NCI-H524 treated with DMSO at 0.1 percent for 48 hours (cell line): ENCODE data around the gene HAPLN3.
"Not testable (repeated sequence)": the region's sequence is repeated elsewhere in the genome, so short reads cannot be mapped to it uniquely, and the experiment has no call there.

Source experiments
- DNase-seq: peaks from one replicate; lab custom pipeline; 2025; lab: John Stamatoyannopoulos, UW

HAPLN3 gene, protein sequence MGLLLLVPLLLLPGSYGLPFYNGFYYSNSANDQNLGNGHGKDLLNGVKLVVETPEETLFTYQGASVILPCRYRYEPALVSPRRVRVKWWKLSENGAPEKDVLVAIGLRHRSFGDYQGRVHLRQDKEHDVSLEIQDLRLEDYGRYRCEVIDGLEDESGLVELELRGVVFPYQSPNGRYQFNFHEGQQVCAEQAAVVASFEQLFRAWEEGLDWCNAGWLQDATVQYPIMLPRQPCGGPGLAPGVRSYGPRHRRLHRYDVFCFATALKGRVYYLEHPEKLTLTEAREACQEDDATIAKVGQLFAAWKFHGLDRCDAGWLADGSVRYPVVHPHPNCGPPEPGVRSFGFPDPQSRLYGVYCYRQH

DNA sequence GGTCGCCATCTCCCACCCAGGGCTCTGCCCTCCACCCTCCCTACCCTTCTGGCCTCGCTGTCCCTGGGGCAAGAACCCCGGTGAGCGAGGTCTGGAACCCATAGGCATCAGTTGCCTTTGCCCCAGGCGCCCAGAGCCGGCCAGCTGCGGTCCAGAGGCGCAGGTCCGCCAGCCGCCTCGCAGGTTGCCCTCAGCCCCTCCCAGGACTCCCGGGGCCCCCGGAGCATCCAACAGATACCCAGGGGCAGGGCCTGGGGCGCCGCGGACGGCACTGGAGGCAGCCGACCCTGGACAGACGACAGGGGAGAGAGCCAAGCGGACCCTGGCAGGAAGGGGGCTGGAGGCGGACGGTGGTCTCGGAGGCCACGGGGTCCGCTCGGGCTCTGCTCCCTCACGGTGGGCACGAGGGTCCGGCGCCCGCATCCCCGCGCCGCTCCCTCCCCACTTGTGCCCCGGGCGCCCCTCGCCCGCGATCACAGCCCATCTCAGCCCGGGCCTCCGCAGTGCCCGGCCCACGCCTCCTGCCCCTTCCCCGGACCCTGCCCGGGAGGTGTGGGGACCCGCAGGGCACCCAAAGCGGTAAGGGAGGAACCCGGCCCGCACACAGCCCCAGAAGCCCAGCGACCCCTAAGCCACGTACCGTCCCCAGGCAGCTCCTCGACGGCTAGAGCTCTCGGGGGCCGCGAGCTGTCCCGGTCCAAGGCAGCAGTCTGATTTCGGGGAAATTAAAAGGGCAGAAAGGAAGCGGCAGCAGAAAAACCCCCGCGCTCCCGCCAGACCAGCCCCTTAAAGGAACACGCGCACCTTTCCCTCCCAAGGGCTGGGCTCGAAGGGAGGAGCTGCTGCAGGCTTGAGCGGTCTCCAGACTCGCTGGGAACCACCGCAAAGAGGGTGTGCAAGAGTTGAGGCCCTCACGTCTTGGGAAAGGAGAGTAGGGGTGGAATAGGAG is at the start of gene HAPLN3:
HAPLN3 (minus strand) TSS at position 726 of the 949 bp plus-strand sequence. CDS start 8,246 bp downstream, outside the sequence.
- DNase-seq, result no peak

DNA sequence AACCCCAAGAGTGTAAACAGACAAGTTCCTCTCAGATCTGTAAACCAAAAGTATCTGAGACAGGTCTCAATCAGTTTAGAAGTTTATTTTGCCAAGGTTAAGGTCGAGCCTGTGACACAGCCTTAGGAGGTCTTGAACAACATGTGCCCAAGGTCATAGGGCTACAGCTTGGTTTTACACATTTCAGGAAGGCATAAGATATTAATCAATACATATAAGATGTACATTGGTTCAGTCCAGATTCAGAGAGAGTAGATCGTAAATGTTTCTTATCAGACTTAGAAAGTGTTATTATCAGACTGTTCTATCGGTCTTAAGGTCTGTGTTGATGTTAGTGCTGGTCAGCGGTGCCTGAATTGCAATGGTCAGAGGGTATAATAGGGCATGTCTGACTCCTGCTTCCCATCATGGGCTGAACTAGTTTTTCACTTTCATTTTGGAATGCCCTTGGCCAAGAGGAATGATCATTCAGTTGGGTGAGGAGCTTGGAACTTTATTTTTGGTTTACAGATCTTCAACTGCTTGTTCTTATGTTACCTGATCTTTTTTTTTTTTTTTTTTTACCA is 44.8 kb upstream of the HAPLN3 start:
- DNase-seq, result no peak

DNA sequence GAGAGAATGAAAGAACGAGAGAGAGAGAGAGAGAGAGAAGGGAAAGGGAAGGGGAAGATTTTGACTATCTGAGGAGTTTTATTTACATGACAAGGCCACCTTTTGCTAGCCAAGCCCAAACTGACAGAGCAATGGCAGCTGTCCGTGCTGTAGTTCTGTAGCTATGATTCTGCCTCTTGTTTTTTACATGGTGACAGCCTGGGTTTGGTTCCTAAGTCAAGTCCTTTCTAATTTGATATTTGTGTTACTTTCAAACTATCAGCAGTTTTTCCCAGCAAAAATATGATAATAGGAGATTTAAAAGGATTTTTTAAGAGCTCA is 44.1 kb upstream of the HAPLN3 start:
- DNase-seq, result no peak

DNA sequence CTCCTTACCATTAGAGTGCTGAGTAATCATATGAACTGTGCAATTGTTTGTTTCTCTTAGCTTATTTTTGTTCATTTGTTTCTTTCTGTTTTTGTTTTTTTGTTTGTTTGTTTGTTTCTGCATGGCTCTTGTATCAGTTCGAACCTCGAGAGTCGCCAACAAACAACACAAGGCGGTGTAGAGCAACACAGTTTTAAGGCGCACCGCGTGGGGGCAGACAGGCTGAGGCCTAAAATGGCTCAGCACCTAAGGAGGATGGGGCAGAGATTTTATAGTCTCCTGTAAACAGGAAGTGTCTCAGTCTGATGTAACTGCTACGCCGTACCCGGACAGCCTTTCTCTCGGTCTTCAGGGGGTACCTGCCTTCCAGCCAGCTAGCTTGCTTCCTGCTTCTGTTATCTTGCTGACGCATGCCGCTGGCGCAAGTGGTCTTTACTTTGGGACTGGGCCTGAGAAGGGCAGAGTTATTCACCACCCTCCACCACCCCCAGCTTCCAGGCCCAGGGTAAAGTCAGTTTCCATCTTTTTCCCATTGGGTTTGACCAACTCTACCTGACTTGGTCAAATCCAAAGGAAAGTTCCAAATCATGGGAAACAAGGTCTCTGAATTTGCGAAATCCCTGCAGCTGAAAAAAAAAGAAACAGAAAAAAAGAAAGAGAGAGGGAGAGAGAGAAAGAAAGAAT is 43.6 kb upstream of the HAPLN3 start:
- DNase-seq, result no peak

DNA sequence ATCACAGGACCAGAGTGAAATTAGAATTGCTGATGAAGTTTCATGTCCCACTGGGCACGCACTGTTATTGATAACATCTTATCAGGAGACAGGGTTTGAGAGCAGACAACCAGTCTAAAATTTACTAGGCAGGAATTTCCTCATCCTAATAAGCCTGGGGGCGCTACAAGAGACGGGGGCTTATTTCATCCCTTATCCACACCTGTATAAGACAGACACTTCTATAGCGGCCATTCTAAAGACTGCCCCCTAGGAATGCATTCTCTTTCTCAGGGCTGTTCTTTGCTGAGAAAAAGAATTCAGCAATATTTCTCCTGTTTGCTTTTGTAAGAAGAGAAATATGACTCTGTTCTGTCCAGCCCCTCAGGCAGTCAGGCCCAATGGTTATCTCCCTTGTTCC is 39.1 kb upstream of the HAPLN3 start:
- DNase-seq, result not testable (repeated sequence)

DNA sequence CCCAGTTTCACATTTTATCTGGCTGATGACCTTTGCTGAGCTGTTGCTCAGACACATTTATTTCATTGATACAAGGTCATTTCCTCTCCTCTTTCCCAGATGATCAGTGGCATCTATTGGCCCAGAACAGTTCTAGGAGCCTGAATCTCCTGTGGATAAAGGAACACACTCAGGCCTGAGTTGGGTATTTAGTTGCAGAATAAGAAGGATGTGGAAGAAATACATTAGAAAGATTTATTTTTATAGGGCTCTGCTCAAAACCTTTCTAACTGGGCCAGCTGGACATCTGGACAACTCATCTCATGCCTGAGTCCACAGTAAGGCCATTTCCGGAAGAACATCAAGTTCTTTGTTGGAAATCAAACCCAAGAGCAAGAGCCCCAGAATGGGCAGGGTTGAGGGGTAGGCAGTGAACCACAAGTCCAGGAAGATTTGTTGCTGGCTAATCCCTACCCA is 37.6 kb upstream of the HAPLN3 start:
- no peak for DNase-seq

DNA sequence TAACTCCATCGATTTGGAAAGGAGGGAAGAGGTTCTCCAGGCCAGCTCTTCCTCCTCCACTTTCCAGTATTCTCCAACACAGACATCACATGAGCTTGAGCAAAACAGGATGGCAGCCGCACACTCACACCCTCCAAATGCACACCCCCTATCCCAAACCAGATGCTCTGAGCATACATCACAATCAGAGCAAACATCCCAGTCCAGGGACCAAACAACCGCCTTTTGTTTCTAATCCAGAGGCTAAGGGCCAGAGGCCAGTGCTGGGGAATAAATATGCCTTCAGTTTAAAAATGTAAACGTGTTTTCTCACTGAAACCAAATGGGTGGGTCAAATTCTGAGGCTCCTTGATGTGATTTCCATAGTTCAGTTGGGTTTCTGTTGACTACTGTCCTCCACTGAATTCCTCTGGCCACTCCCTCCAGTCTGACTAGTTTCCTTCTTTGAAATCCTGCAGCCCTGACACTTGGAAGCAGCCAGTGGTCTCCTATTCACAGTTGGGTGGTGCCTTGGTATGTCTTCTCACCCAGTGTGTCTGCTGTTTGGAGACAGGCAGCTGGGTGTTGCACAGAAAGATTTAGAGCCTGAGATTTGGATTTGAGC is 37.0 kb upstream of the HAPLN3 start:
- no peak for DNase-seq

DNA sequence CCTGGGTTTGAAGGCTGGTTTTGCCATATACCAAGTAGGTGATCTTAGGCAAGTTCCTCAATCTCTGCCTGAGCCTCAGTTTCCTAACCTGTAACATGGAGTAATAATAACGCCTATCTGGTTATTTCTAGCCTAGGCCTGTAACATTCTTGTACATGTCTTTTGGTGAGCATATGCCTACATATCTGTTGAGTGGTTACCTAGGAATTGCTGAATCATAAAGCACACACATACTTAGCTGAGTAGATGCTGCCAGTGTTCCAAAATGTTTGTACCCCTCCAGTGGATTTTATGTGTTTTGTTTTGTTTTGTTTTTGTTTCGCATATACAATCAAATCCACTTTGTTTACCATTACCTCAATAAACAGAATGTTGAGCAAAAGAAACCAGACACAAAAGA is 35.2 kb upstream of the HAPLN3 start:
- DNase-seq, result no peak

DNA sequence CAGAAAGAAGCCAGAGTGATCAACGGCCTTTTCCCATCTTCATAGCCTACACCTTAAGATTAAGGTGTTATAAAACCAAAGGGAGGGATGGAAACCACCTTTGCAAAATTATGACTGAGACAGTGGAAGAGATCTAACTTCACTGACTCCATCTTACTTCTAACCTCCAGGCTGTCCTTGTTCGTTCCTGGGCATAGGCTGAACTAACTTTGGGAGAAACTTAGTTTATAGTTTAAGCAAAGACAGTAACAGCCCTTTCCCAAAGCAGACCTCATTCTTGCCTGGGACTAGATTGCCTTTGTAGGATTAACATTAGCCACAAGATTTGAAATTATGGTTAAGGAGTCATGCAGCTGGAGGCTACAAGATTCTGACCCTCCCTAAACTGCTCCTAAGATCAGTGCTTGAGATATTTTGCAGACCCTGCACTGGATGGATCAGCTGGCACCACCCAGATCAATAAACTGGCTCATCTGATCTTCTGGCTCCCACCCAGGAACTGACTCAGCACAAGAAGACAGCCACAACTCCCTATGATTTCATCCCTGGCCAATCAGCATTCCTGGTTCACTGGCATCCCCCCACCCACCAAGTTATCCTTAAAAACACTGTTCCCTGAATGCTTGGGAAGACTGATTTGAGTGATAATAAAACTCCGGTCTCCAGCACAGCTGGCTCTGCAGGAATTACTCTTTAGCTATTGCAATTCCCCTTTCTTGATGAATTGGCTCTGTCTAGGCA is 34.2 kb upstream of the HAPLN3 start:
- not testable (repeated sequence) for DNase-seq

DNA sequence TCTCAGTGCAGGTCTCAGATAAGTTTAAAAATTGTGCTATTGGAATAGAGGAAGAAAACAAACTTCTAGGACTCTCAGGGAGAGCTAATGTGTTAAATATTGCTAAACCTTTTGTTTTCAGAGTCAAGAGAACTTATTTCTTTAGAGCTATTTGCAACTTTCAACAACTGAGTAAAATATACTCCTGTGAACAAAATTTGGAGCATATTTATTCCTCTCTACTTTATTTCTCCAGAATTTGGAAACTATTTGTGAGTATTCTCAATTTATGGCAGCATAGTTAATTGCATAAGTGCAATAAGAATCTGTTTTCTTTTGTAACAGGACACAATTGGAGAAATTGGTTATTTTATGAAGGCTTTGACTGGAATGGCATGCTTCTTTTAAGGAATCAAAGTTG is 32.8 kb upstream of the HAPLN3 start:
- DNase-seq, result not testable (repeated sequence)

DNA sequence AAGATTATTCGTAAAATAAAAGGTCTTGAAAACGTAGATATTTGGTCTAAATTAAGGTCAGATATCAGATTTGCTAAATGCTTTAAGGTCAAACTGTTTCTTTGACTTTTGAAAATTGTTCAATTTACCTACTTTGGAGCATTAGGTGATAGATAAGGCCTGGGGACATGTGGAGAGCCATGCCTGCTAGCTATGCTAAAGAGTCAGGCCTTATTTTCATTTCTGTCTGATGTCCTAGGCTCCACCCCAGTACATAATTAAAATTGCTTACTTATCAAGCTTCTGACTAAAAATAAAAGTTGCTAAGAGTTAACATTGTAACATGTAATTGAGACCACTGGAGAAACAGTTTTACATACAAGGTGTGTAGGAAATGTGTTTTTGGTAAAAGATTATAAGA is 30.3 kb upstream of the HAPLN3 start:
- DNase-seq, result not testable (repeated sequence)

DNA sequence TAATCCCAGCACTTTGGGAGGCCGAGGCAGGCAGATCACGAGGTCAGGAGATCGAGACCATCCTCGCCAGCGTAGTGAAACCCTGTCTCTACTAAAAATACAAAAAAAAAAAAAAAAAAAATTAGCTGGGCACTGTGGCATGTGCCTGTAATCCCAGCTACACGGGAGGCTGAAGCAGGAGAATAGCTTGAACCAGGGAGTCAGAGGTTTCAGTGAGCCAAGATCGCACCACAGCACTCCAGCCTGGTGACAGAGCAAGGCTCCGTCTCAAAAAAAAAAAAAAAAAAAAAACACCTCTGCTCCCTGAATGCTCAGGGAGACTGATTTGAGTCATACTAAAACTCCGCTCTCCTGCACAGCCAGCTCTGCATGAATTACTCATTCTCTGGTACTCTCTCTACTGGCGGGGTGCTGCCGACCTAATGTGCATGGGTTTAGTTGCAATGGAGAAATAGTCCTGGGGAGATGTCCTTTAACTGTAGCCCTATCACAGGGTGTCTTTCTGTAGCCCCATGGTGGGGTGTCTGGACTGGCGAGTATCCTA is 25.6 kb upstream of the HAPLN3 start:
- DNase-seq, result not testable (repeated sequence)

DNA sequence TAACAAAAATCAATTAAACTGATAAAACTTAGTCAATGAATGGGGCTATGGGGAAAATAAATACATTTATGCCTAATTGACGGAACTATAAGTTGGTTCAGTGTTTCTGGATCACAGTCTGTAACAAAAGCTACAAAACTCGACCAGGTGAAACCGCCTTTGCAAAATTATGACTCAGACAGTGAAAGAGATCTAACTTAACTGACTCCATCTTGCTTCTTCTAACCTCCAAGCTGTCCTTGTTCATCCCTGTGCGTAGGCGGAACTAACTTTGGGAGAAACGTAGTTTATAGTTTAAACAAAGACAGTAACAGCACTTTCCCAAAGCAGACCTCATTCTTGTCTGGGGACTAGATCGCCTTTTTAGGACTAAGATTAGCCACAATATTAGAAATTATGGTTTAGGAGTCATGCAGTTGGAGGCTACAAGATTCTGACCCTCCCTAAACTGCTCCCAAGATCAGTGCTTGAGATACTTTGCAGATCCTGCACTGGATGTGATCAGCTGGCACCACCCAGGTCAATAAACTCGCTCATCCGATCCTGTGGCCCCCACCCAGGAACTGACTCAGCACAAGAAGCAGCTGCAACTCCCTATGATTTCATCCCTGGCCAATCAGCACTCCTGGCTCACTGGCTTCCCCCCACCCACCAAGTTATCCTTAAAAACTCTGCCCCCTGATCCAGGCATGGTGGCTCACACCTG is 25.0 kb upstream of the HAPLN3 start:
- no peak for DNase-seq

DNA sequence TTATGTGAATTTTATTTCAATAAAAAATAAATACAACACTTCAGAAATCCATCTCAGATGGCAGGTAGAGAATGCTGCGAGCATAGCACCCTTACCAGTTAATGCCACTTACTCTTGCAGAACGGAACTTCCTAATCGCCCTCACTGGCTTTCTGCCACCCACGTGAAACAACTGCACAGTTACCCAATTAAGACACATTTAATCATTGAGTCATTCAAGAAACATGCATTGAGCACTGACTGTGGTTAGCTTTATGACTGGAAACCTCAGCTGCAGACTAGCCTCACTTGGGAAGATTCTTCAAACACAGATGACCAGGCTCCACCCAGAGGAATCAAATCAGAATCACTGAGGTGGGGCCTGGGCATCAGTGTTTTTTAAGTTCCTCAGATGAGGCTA is 23.4 kb upstream of the HAPLN3 start:
- DNase-seq, result no peak

DNA sequence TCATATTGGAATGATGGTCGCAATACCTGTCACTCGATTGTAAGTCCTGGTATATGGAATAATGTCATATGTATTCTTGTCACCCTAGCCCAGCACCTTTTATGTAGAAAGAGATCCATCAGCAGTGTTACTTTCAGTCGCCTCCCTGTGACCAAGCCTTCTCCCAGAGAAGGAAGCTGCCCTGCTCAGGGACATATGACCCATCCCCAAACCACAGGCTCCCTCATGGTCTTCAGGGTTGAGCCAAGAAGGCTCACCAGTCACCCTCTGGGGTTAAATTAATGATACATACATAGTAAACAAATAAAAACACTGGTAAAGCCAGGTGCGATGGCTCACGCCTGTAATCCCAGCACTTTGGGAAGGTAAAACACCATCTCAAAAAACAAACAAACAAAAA is 22.4 kb upstream of the HAPLN3 start:
- no peak for DNase-seq

DNA sequence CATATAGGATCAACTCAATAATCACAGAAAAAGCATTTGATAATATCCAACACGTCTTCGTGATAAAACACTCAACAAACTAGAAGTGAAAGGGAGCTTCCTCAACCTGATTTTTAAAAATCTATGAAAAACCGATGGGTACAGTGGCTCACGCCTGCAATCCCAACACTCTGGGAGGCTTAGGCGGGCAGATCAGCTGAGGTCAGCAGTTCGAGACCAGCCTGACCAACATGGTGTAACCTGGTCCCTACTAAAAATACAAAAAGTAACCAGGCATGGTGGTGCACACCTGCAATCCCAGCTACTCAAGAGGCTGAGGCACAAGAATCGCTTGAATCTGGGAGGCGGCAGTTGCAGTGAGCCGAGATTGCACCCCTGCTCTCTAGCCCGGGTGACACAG is 20.0 kb upstream of the HAPLN3 start:
- no peak for DNase-seq

DNA sequence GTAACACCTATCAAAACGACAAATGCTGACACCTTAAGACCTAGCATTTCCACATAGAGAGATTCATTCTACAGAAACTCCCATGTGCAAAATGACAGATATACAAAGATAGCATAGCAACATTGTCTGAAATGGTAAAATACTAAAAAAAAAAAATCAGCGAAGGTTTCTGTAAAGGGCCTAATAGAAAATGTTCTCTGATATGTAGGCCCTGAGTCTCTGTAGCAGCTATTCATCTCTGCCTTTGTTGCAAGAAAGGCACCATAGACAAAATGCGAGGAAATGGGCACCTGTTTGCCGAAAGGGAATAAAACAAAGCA is 18.5 kb upstream of the HAPLN3 start:
- no peak for DNase-seq

DNA sequence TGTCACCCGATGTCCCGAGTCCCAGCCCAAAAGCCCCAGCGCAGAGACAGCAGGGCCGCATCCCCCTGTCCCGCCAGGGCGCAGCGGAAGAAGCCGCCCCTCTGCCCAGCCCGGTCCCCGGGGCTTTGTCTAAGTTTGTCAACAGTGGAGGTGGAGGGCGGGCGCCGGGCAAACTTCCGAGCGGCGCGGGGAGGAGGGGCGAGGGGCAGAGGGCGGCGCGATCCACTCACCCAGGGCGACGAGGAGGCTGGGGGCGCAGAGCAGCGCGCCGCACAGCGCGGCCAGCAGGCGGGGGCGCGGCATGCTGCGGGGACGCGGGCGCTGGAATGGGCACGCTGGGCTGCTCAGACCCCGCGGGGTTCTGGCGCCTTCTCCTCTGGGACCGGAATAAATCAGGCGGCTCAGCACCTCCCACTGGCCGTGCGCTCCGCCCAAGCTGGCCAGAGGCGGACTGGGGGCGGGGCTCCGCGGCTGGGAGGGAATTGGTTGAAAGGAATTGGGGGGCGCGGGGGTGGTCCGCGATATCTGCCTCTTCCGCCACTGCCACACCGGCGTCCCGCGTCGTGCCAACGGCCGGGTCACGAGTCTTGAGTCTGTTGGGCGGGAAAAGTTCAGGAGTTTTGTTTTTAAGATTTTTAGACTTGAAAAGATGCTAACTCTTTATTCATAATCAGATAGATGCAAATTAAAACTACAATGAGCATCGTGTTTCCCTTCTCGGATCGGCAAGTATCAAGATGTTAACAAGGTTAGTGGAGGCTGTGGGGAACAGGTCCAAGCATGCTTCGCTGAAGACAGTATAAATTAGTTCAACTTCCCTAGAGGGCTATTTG is 17.9 kb upstream of the HAPLN3 start, which contains the start of gene MFGE8:
MFGE8 (minus strand) TSS at position 363 of the 833 bp plus-strand sequence; CDS start at position 303, 60 bp downstream.
- DNase-seq, result peak; percentile 36

DNA sequence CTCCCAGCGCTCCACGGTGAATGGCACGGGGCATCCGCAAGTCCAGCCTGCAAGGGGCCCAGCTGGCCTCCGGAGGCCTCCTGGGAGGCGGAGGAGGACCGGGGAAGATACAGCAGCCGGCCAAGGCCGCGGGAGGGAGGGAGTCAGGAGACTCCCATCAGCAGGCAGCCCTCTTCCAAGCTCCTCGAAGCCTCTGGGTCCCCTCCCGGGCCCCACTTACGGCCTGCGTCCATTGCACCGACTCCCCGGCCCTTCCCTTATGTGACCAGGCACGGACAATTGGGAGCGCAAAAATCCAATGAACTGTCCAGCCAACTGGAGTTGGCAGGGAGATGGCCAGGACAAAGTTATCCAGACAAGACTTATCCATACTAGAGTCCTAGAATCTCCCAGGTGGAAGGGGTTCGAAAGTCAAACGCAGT is 17.2 kb upstream of the HAPLN3 start:
- DNase-seq, result no peak
